Inflammatory macrophage treated with lipopolysaccharide for 4 hours (primary cell): ENCODE results near the gene TIGAR.

Source experiments
- DNase-seq: peaks from one replicate; pipeline ENCODE4 v3.0.0-alpha.2; 2020

The TIGAR gene

DNA sequence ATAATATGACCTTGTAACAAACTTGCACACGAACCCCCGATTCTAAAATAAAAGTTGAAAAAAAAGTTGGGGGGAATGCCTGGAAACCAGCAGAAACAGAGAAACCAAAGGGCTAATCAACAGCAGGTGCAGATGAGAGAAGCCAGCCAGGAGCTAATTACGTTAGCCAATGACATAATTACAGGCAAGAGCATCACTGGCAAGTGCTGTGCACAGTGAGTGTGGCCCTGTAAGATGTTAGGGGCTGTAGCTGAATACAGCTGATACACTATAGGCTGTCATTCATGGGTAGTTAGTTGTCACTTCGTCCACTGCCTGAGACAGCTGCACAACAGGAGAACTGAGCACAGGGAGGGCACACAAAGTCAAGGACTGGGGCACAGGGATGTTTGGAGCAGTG is 65.8 kb downstream of the TIGAR start:
- no peak for DNase-seq

DNA sequence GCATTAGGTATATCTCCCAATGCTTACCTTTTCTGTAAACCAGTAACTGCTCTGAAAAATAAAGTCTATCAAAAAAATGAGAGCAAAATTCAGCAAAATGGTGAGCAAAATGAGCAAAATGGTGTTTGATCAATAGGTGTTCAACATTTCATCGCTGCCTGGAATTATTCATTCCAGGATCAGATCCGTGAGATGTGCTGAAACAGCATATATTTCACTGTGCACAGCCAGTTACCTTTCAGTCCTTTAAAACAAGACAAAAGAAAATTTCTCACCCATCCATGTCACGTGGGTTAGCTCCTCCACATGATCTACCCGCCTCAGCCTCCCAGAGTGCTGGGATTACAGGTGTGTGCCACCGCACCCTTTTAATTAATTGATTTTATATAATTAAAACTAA is 66.6 kb downstream of the TIGAR start:
- no peak for DNase-seq

DNA sequence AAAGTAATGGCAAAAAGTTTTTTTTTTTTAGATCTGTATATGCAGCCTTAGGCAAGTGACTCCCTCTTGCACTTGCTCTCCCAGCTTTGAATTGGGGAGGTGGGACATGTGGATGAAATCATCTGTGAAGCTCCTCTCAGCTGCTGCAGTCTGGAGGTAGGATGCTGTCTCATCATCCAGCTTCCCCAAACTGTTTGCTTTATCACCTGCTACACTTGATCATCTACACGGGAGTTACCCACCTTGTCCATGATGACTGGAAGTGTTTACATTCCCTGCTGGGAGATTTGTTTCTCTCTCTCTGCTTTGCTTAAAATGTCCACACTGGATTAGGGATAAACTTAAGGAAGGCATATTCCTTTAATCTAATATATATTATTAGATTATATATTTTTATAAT is 67.0 kb downstream of the TIGAR start:
- no peak for DNase-seq

DNA sequence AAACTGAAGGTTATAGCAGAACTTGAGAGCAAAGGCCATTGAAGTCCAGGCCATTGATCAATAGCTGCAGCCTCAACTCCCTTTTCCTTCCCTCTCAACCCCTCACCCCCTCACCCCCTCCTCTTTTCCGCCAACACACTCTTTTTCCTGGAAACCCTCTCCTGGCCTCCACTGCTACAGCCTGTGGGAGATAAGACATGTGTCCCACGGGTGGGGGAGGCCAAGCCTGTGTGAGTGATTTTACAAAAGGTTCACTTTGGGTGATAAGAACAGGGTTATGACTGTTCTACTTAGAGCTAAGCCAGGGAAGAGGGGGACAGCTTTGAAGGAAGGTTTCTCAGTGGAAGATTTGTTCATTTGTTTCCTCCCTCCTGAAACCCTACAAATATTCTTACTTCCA is 67.6 kb downstream of the TIGAR start:
- no peak for DNase-seq

DNA sequence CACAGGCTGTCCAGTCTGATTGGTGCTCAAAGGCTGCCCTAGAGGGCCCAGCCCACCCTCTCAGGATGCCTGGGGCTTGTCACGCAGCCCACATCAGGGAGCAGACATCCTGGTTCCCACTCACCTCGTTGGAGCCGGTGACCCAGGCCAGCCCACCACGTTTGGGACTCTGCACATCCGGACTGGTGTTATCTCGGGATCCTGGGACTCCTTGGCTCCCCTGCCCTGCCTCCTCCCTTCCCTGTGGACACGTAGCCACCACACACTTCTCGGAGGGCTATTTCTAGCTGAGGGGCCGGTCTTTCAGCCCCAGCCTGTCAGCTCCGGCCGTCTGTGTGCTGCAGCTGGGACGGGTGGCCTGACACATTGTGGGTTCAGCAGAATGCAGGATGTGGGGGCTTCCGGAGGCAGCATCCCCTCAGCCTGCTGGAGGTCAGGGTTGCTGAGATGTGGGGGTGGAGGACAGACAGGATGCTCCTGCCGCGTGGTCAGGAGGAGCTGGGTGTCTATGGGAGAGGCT is 71.3 kb downstream of the TIGAR start:
- DNase-seq: no peak

DNA sequence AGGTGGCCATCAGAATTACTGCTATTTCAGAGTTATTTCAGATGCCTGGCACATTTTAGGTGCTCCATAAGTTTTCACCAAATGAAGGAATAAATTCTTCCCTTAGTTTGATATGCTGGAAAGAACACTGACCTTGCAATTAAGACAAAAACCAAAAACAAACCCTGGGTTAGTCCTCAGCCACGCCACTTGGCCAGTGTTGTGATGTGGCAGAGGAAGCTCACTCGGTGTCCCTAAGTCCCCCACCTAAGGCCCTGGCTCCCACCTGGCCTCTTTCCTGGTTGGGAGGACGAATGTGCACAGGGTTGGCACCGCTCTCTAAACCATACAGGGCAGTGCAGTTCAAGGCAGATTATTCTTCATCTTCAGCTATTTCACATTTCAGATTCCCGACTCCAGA is 72.2 kb downstream of the TIGAR start:
- DNase-seq: no peak

DNA sequence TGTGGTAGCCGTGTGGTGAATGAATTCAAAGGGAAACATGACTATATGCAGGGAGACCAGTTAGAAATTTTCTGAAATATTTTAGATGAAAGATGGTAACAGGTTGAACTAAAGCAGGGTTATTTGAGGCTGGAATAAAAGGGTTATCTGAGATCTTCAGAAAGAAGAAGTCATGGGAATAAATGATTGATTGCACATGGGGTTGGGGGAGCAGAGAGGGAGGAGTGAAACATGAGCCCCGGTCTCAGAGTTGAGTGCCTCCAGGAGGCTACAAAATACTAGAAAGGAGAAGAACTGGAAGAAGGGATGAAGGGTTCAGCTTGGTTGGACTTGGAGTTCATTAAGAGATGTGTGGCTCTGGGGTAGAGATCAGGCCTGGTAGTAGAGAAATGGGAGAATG is 74.8 kb downstream of the TIGAR start:
- no peak for DNase-seq

DNA sequence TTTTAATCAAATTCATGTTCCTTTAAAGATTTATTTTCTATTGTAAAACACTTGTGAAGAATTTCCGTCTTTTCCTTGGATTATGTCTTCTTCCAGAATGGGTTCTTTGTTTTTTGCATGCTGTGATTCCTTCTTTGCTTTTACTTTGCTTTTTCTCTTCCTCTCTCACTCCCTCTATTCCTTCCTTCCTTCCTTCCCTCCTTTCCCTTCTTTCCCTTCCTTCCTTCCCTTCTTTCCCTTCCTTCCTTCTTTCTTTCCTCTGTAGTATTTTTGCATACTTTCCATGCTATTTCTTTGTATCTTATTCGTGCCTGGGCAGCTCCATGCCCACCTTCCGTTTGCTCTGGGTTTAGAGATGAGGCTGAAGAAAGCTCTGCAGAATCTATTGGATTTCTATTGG is 80.1 kb downstream of the TIGAR start:
- no peak for DNase-seq

DNA sequence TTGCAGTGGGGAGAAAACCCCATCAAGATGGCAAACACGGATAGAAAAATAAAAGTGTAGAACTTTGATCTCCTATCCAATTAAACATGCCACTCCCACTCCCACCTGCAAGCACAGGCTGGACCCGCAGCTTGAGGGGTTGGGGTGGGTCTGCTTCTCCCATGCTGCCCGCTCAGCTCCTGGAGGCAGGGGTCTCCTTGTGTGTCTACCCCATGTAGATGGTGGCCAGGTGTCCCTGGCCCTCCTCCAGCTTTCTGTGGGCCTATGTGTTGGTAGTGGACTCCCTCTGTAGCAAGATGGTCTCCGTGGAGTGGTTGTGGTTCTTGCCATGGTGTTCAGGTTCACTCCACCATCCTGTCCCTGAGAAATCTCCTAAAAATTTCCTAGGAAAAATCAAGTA is 82.0 kb downstream of the TIGAR start:
- no peak for DNase-seq
